Type B pancreatic cell (in vitro differentiated cells): ENCODE measurements around the gene FOXN4. TPM values are rescaled to one million over a fixed set of nuclear protein-coding genes. Genes with fewer than 3 reads are reported as not detected.

Experiments
- DNase-seq: peaks from one replicate; pipeline ENCODE4 v3.0.0; 2021; ENCODE audit warnings: mixed read lengths; ENCODE audit not compliant: unreplicated experiment; ENCODE audit errors: extremely low spot score
- H3K27ac Mint-ChIP-seq: 2 replicates; pipeline ENCODE4 v1.8.0; 2021; ENCODE audit warnings: mild to moderate bottlenecking, mixed read lengths
- H3K27me3 Mint-ChIP-seq: 2 replicates; pipeline ENCODE4 v1.8.0; 2021; ENCODE audit warnings: mixed read lengths
- H3K36me3 Mint-ChIP-seq: 2 replicates; pipeline ENCODE4 v1.8.0; 2021; ENCODE audit warnings: mixed read lengths
- H3K4me1 Mint-ChIP-seq: one replicate; pipeline ENCODE4 v1.8.0; 2021; ENCODE audit warnings: mixed read lengths; ENCODE audit not compliant: unreplicated experiment
- H3K4me3 Mint-ChIP-seq: 2 replicates; pipeline ENCODE4 v1.8.0; 2021; ENCODE audit warnings: mild to moderate bottlenecking, mixed read lengths
- H3K9me3 Mint-ChIP-seq: 2 replicates; pipeline ENCODE4 v1.8.0; 2021; ENCODE audit warnings: mixed read lengths
- CTCF ChIP-seq: fragments of 200-600 bp; sonication (generic); conservative IDR thresholded peaks from 2 replicates; pipeline ENCODE4 v1.5.0; 2021; ENCODE audit warnings: antibody characterized with exemption, mild to moderate bottlenecking
- total RNA-seq: library from RNA; stranded (reverse); gene quantifications from 2 replicates; pipeline ENCODE4 v1.2.1, GENCODE V29; 2021; ENCODE audit warnings: low replicate concordance

The FOXN4 gene
- total RNA-seq, 1 donor from 2014 or later, result 2.6 TPM

GRCh38 chr12:109310247-109311125 lies 1.4 kb upstream of the FOXN4 start:
- Mint-ChIP-seq H3K9me3 (no peaks in the 10 kb centered on the region), H3K36me3 (no peaks in the 10 kb centered on the region), H3K27me3 (peaks cover 65% of the 10 kb centered on the region), H3K4me1 (peaks cover 6% of the 10 kb centered on the region), H3K27ac (peak overlapping the region; percentile 73), H3K4me3 (peak overlapping the region; percentile 85)
- no peak for DNase-seq
- no peak for TF ChIP-seq CTCF

GRCh38 chr12:109309381-109310246 lies 530 bp upstream of the FOXN4 start:
- H3K27ac Mint-ChIP-seq, result peak overlapping the region; percentile 88
- TF ChIP-seq CTCF, result no peak
- no peak for DNase-seq
- peaks cover 62% of the 10 kb centered on the region for H3K27me3 Mint-ChIP-seq
- peak overlapping the region; percentile 96 for H3K4me3 Mint-ChIP-seq
- H3K9me3 Mint-ChIP-seq, result no peaks in the 10 kb centered on the region
- H3K4me1 Mint-ChIP-seq, result peaks cover 6% of the 10 kb centered on the region
- no peaks in the 10 kb centered on the region for H3K36me3 Mint-ChIP-seq

- H3K4me3 Mint-ChIP-seq, result no peak overlapping the region
- DNase-seq, result no peak
- no peak overlapping the region for H3K27ac Mint-ChIP-seq
- peaks cover 65% of the 10 kb centered on the region for H3K27me3 Mint-ChIP-seq
- no peaks in the 10 kb centered on the region for H3K36me3 Mint-ChIP-seq
- TF ChIP-seq CTCF, result no peak
- no peaks in the 10 kb centered on the region for H3K9me3 Mint-ChIP-seq
- H3K4me1 Mint-ChIP-seq, result peaks cover 12% of the 10 kb centered on the region
Measured at GRCh38 chr12:109307051-109307450, 2.0 kb downstream of the FOXN4 start.

- H3K9me3 Mint-ChIP-seq, result no peaks in the 10 kb centered on the region
- H3K36me3 Mint-ChIP-seq, result no peaks in the 10 kb centered on the region
- H3K4me1 Mint-ChIP-seq, result peaks cover 9% of the 10 kb centered on the region
- H3K4me3 Mint-ChIP-seq, result no peak overlapping the region
- TF ChIP-seq CTCF, result no peak
- DNase-seq, result no peak
- no peak overlapping the region for H3K27ac Mint-ChIP-seq
- peaks cover 61% of the 10 kb centered on the region for H3K27me3 Mint-ChIP-seq
Measured at GRCh38 chr12:109305547-109305946, 3.5 kb downstream of the FOXN4 start.

GRCh38 chr12:109304485-109304884 lies 4.6 kb downstream of the FOXN4 start:
- Mint-ChIP-seq H3K9me3 (no peaks in the 10 kb centered on the region), H3K27ac (no peak overlapping the region), H3K27me3 (peaks cover 55% of the 10 kb centered on the region), H3K4me3 (no peak overlapping the region), H3K36me3 (no peaks in the 10 kb centered on the region), H3K4me1 (peaks cover 6% of the 10 kb centered on the region)
- no peak for TF ChIP-seq CTCF
- no peak for DNase-seq
